Activated B cell treated with CpG ODN at 0.5 μM for 24 hours (primary cell): ENCODE data around the gene IFITM5. TPM values are rescaled to one million over a fixed set of nuclear protein-coding genes. Genes with fewer than 3 reads are reported as not detected.

ENCODE experiments used
- ATAC-seq: fragments of 200-7000 bp; cut with Tn5 transposase; one replicate; pipeline ENCODE4 v1.10.0; 2021; ENCODE audit warnings: low read depth, mild to moderate bottlenecking, moderate library complexity
- CTCF ChIA-PET: fragments of 350-600 bp; sonication (Branson Sonifier 250); formaldehyde crosslinking; loops from one replicate; lab custom pipeline; 2021; ENCODE audit warnings: antibody characterized with exemption; lab: Charles Lee
- POLR2A ChIA-PET: fragments of 350-600 bp; sonication (Branson Sonifier 250); formaldehyde crosslinking; loops from one replicate; lab custom pipeline; 2021; ENCODE audit warnings: antibody characterized with exemption; lab: Charles Lee
- DNase-seq: peaks from one replicate; pipeline ENCODE4 v3.0.0; 2022
- H3K27ac Mint-ChIP-seq: one replicate; pipeline ENCODE4 v1.8.0; 2020; ENCODE audit warnings: mixed read lengths
- H3K27me3 Mint-ChIP-seq: one replicate; pipeline ENCODE4 v1.8.0; 2021; ENCODE audit warnings: mixed read lengths
- H3K36me3 Mint-ChIP-seq: one replicate; pipeline ENCODE4 v1.8.0; 2021; ENCODE audit warnings: low read depth, mixed read lengths
- H3K4me1 Mint-ChIP-seq: one replicate; pipeline ENCODE4 v1.8.0; 2021; ENCODE audit warnings: mixed read lengths
- H3K4me3 Mint-ChIP-seq: one replicate; pipeline ENCODE4 v1.8.0; 2020; ENCODE audit warnings: mild to moderate bottlenecking, mixed read lengths
- H3K9me3 Mint-ChIP-seq: one replicate; pipeline ENCODE4 v1.8.0; 2020; ENCODE audit warnings: mixed read lengths
- CTCF ChIP-seq: fragments of 200-600 bp; IDR thresholded peaks from one replicate; pipeline ENCODE4 v1.8.0; 2022; ENCODE audit warnings: antibody characterized with exemption, mild to moderate bottlenecking
- intact Hi-C: fragments of 100-400 bp; cut with micrococcal nuclease; formaldehyde crosslinking; loops from one replicate; pipeline ENCODE4 v1.15.1; 2024
- total RNA-seq: library from RNA; stranded (reverse); gene quantifications from 2 replicates; pipeline ENCODE4 v1.2.3, GENCODE V29; 2022

Gene IFITM5
- total RNA-seq, 1 donor from 2014 or later, result not detected

- no peak overlapping the region for H3K4me3 Mint-ChIP-seq
- H3K36me3 Mint-ChIP-seq, result peaks cover 1% of the 10 kb centered on the region
- peaks cover 38% of the 10 kb centered on the region for H3K4me1 Mint-ChIP-seq
- CTCF ChIA-PET, result no interaction called here
- DNase-seq (no peak), ATAC-seq (no peak)
- intact Hi-C loops, result loop anchor here (5.0 kb wide), 1 partner anchor 48 kb away; the partner anchor contains the start of genes PSMD13 and SIRT3
- peaks cover 30% of the 10 kb centered on the region for H3K27me3 Mint-ChIP-seq
- no peaks in the 10 kb centered on the region for H3K9me3 Mint-ChIP-seq
- no peak overlapping the region for H3K27ac Mint-ChIP-seq
- TF ChIP-seq CTCF, result no peak
- POLR2A ChIA-PET, result interaction anchor here (0.7 to 6.5 kb wide), 3 partner anchors 11 to 67 kb away, joined by 5 to 74 read pairs (median 7); no protein-coding TSS in a partner anchor
Observed at GRCh38 chr11:285021-285893, 14.1 kb downstream of the IFITM5 start.

- H3K27ac Mint-ChIP-seq, result no peak overlapping the region
- DNase-seq, result no peak
- POLR2A ChIA-PET, result interaction anchor here (1.0 to 6.5 kb wide), 3 partner anchors 10 to 34 kb away, joined by 3 to 74 read pairs (median 5); no protein-coding TSS in a partner anchor
- H3K36me3 Mint-ChIP-seq, result peaks cover 1% of the 10 kb centered on the region
- no peaks in the 10 kb centered on the region for H3K9me3 Mint-ChIP-seq
- ATAC-seq, result no peak
- TF ChIP-seq CTCF, result no peak
- peaks cover 30% of the 10 kb centered on the region for H3K27me3 Mint-ChIP-seq
- no peak overlapping the region for H3K4me3 Mint-ChIP-seq
- H3K4me1 Mint-ChIP-seq, result peaks cover 35% of the 10 kb centered on the region
- CTCF ChIA-PET, result no interaction called here
- intact Hi-C loops, result loop anchor here (5.0 kb wide), 1 partner anchor 47 kb away; the partner anchor contains the start of genes PSMD13 and SIRT3
Observed at GRCh38 chr11:284105-285020, 15.0 kb downstream of the IFITM5 start.

GRCh38 chr11:283405-284104, 15.8 kb downstream of the IFITM5 start:
- intact Hi-C loops, result no loop called here
- CTCF ChIA-PET, result no interaction called here
- POLR2A ChIA-PET, result interaction anchor here (1.0 to 6.5 kb wide), 4 partner anchors 9 to 47 kb away, joined by 3 to 74 read pairs (median 6); partner anchors contain the start of gene PSMD13
- Mint-ChIP-seq H3K4me3 (no peak overlapping the region), H3K9me3 (no peaks in the 10 kb centered on the region), H3K36me3 (peaks cover 1% of the 10 kb centered on the region), H3K4me1 (peaks cover 37% of the 10 kb centered on the region), H3K27ac (no peak overlapping the region), H3K27me3 (peaks cover 30% of the 10 kb centered on the region)
- no peak for TF ChIP-seq CTCF
- DNase-seq (no peak), ATAC-seq (no peak)

- intact Hi-C loops, result no loop called here
- Mint-ChIP-seq H3K27me3 (peaks cover 30% of the 10 kb centered on the region), H3K36me3 (no peaks in the 10 kb centered on the region), H3K4me1 (peaks cover 31% of the 10 kb centered on the region), H3K9me3 (no peaks in the 10 kb centered on the region), H3K4me3 (no peak overlapping the region), H3K27ac (no peak overlapping the region)
- ATAC-seq (no peak), DNase-seq (no peak)
- POLR2A ChIA-PET, result interaction anchor here (1.2 to 6.5 kb wide), 2 partner anchors 16 to 46 kb away, joined by 7 to 74 read pairs; partner anchors contain the start of gene PSMD13
- no peak for TF ChIP-seq CTCF
- CTCF ChIA-PET, result interaction anchor here (1.1 kb wide), 1 partner anchor 25 kb away, joined by 3 read pairs; no protein-coding TSS in a partner anchor
Observed at GRCh38 chr11:282630-283360, 16.5 kb downstream of the IFITM5 start.
